WTC11 (cell line): Measurements from ENCODE around the gene GLRA2. TPM values are rescaled to one million over a fixed set of nuclear protein-coding genes. Genes with fewer than 3 reads are reported as not detected.

Source experiments
- ATAC-seq: fragments of 200-7000 bp; cut with Tn5 transposase; 2 replicates; pipeline ENCODE4 v1.10.0; 2021; ENCODE audit warnings: mild to moderate bottlenecking, moderate library complexity
- CTCF ChIA-PET: fragments of 300-600 bp; sonication (Branson Sonifier 250); formaldehyde crosslinking; loops from one replicate; lab custom pipeline; 2021; ENCODE audit warnings: antibody characterized with exemption; lab: Charles Lee
- POLR2A ChIA-PET: fragments of 350-600 bp; sonication (Branson Sonifier 250); formaldehyde crosslinking; loops from one replicate; lab custom pipeline; 2021; ENCODE audit warnings: antibody characterized with exemption; lab: Charles Lee
- DNase-seq: peaks from one replicate; pipeline ENCODE4 v3.0.0; 2021; ENCODE audit warnings: low spot score
- H3K27ac Mint-ChIP-seq: 2 replicates; pipeline ENCODE4 v1.8.0; 2021; ENCODE audit warnings: mixed read lengths
- H3K27me3 Mint-ChIP-seq: 2 replicates; pipeline ENCODE4 v1.8.0; 2021; ENCODE audit warnings: low read depth, mild to moderate bottlenecking, moderate library complexity, mixed read lengths
- H3K36me3 Mint-ChIP-seq: 2 replicates; pipeline ENCODE4 v1.8.0; 2021; ENCODE audit warnings: mixed read lengths
- H3K4me1 Mint-ChIP-seq: 2 replicates; pipeline ENCODE4 v1.8.0; 2022; ENCODE audit warnings: mixed read lengths
- H3K4me3 Mint-ChIP-seq: 2 replicates; pipeline ENCODE4 v1.8.0; 2021; ENCODE audit warnings: mild to moderate bottlenecking, moderate library complexity, mixed read lengths
- H3K9me3 Mint-ChIP-seq: 2 replicates; pipeline ENCODE4 v1.8.0; 2021; ENCODE audit warnings: mixed read lengths
- AR ChIP-seq: fragments of 250-450 bp; sonication (Bioruptor Pico); IDR thresholded peaks from 2 replicates; pipeline ENCODE4 v1.9.0; 2021; ENCODE audit warnings: mild to moderate bottlenecking
- CREB1 ChIP-seq: sonication (generic); formaldehyde crosslinking; IDR thresholded peaks from 2 replicates; pipeline ENCODE4 v1.8.0; 2023; ENCODE audit warnings: mild to moderate bottlenecking, missing genetic modification reagents
- CTCF ChIP-seq: fragments of 200-600 bp; IDR thresholded peaks from 2 replicates; pipeline ENCODE4 v1.8.0; 2022; ENCODE audit warnings: antibody characterized with exemption
- E2F5 ChIP-seq: sonication (generic); formaldehyde crosslinking; IDR thresholded peaks from 2 replicates; pipeline ENCODE4 v1.8.1; 2022; ENCODE audit warnings: mild to moderate bottlenecking, moderate library complexity, missing genetic modification reagents
- ESRRA ChIP-seq: sonication (generic); formaldehyde crosslinking; IDR thresholded peaks from 2 replicates; pipeline ENCODE4 v1.8.1; 2022; ENCODE audit warnings: mild to moderate bottlenecking, missing genetic modification reagents, borderline replicate concordance
- FOXP1 ChIP-seq: sonication (generic); formaldehyde crosslinking; IDR thresholded peaks from 2 replicates; pipeline ENCODE4 v1.8.0; 2022; ENCODE audit warnings: missing genetic modification reagents, mild to moderate bottlenecking, moderate library complexity, borderline replicate concordance
- GTF2I ChIP-seq: fragments of 250-450 bp; sonication (Bioruptor Pico); conservative IDR thresholded peaks from 2 replicates; pipeline ENCODE4 v1.4.0; 2021; ENCODE audit warnings: mild to moderate bottlenecking
- MXD4 ChIP-seq: fragments of 250-450 bp; sonication (Bioruptor Pico); IDR thresholded peaks from 2 replicates; pipeline ENCODE4 v1.8.0; 2021; ENCODE audit warnings: mild to moderate bottlenecking, moderate library complexity, borderline replicate concordance
- NFATC4 ChIP-seq: fragments of 250-450 bp; sonication (Bioruptor Pico); IDR thresholded peaks from 2 replicates; pipeline ENCODE4 v1.9.0; 2021; ENCODE audit warnings: mild to moderate bottlenecking
- NFE2L1 ChIP-seq: sonication (generic); formaldehyde crosslinking; IDR thresholded peaks from 2 replicates; pipeline ENCODE4 v1.8.1; 2023; ENCODE audit warnings: missing genetic modification reagents
- PRDM15 ChIP-seq: sonication (generic); formaldehyde crosslinking; IDR thresholded peaks from 2 replicates; pipeline ENCODE4 v1.8.0; 2022; ENCODE audit warnings: missing genetic modification reagents
- SOX15 ChIP-seq: fragments of 250-450 bp; sonication (Bioruptor Pico); IDR thresholded peaks from 2 replicates; pipeline ENCODE4 v1.9.0; 2021; ENCODE audit warnings: mild to moderate bottlenecking
- ZNF121 ChIP-seq: sonication (generic); formaldehyde crosslinking; IDR thresholded peaks from 2 replicates; pipeline ENCODE4 v1.8.0; 2023; ENCODE audit warnings: missing genetic modification reagents
- ZNF281 ChIP-seq: sonication (generic); formaldehyde crosslinking; IDR thresholded peaks from 2 replicates; pipeline ENCODE4 v1.8.0; 2023; ENCODE audit warnings: mild to moderate bottlenecking, missing genetic modification reagents
- ZNF317 ChIP-seq: sonication (generic); formaldehyde crosslinking; IDR thresholded peaks from 2 replicates; pipeline ENCODE4 v1.8.1; 2023; ENCODE audit warnings: low read depth, mild to moderate bottlenecking, moderate library complexity, missing genetic modification reagents, borderline replicate concordance
- ZNF423 ChIP-seq: fragments of 250-450 bp; sonication (Bioruptor Pico); IDR thresholded peaks from 2 replicates; pipeline ENCODE4 v2.1.2; 2022; ENCODE audit warnings: mild to moderate bottlenecking, moderate library complexity
- ZNF512 ChIP-seq: sonication (generic); formaldehyde crosslinking; IDR thresholded peaks from 2 replicates; pipeline ENCODE4 v1.8.1; 2022; ENCODE audit warnings: missing genetic modification reagents, borderline replicate concordance
- ZSCAN18 ChIP-seq: fragments of 250-450 bp; sonication (Bioruptor Pico); IDR thresholded peaks from 2 replicates; pipeline ENCODE4 v2.1.2; 2022; ENCODE audit warnings: mild to moderate bottlenecking, moderate library complexity
- total RNA-seq: library from RNA; stranded (reverse); gene quantifications from 3 replicates; pipeline ENCODE4 v1.2.3, GENCODE V29; 2021

The GLRA2 gene
- total RNA-seq, 1 experiment from 2014 or later: not detected

- TF ChIP-seq PRDM15 (no peak), ZNF423 (CRISPR knock-in tag) (no peak), E2F5 (CRISPR knock-in tag) (no peak), NFE2L1 (CRISPR knock-in tag) (no peak), ZNF512 (CRISPR knock-in tag) (no peak), GTF2I (CRISPR knock-in tag) (no peak), AR (CRISPR knock-in tag) (no peak), FOXP1 (CRISPR knock-in tag) (no peak), ZNF121 (CRISPR knock-in tag) (no peak)
These were observed 39.9 kb upstream of the GLRA2 start (continued) for GRCh38 chrX:14489437-14489836.

- Mint-ChIP-seq H3K27ac (no peak overlapping the region), H3K4me1 (no peaks in the 10 kb centered on the region), H3K9me3 (no peaks in the 10 kb centered on the region), H3K4me3 (no peak overlapping the region), H3K27me3 (no peaks in the 10 kb centered on the region), H3K36me3 (no peaks in the 10 kb centered on the region)
- ATAC-seq: no peak
- POLR2A ChIA-PET: no interaction called here
- CTCF ChIA-PET: no interaction called here
- DNase-seq: no peak
- TF ChIP-seq ESRRA (CRISPR knock-in tag) (no peak), ZSCAN18 (no peak), ZNF121 (CRISPR knock-in tag) (no peak), CREB1 (CRISPR knock-in tag) (no peak), NFE2L1 (CRISPR knock-in tag) (no peak), CTCF (no peak), NFATC4 (CRISPR knock-in tag) (no peak), ZNF281 (CRISPR knock-in tag) (no peak), SOX15 (CRISPR knock-in tag) (no peak), FOXP1 (CRISPR knock-in tag) (no peak), GTF2I (CRISPR knock-in tag) (no peak), MXD4 (CRISPR knock-in tag) (no peak), ZNF317 (CRISPR knock-in tag) (no peak)
These were observed 37.6 kb upstream of the GLRA2 start for GRCh38 chrX:14491689-14492088.
